Liver (tissue), 9 donors: Measurements from ENCODE around the gene ZSWIM1. TPM values are rescaled to one million over a fixed set of nuclear protein-coding genes. Genes with fewer than 3 reads are reported as not detected.
A peak's percentile ranks its signal among the peaks of the same experiment; 100 is the strongest.

Experiments used
- DNase-seq: peaks from one replicate; pipeline ENCODE4 v3.0.0-alpha.2; 2017; ENCODE audit warnings: low spot score
- H3K27ac ChIP-seq, 2 donors: one replicate each; pipeline ENCODE4 v1.7.0; 2013; ENCODE audit warnings: inconsistent platforms in 2 of 2, low read length in 2 of 2, control low read depth in 1 of 2, low read depth in 1 of 2, mild to moderate bottlenecking in 1 of 2
- H3K27me3 ChIP-seq, 4 donors: one replicate each; pipeline versions ENCODE4 v1.6.1 to v1.7.0; 2013; ENCODE audit warnings: low read length in 3 of 4, inconsistent platforms in 1 of 4, mild to moderate bottlenecking in 1 of 4, moderate library complexity in 1 of 4; ENCODE audit not compliant: control insufficient read depth in 4 of 4, insufficient read depth in 4 of 4
- H3K36me3 ChIP-seq, 4 donors: one replicate each; pipeline versions ENCODE4 v1.6.1 to v1.7.0; 2013; ENCODE audit warnings: low read length in 3 of 4, mild to moderate bottlenecking in 3 of 4, low read depth in 1 of 4, moderate library complexity in 1 of 4; ENCODE audit not compliant: control insufficient read depth in 4 of 4, insufficient read depth in 3 of 4
- H3K4me1 ChIP-seq, 4 donors: one replicate each; pipeline versions ENCODE4 v1.6.1 to v1.7.0; 2013; ENCODE audit warnings: low read length in 3 of 4, mild to moderate bottlenecking in 3 of 4, moderate library complexity in 1 of 4; ENCODE audit not compliant: control insufficient read depth in 4 of 4, insufficient read depth in 4 of 4
- H3K4me3 ChIP-seq, 3 donors: one replicate each; pipeline versions ENCODE4 v1.6.1 to v1.7.0; 2013; ENCODE audit warnings: low read length in 3 of 3, control low read depth in 1 of 3, low read depth in 1 of 3, mild to moderate bottlenecking in 1 of 3
- H3K9ac ChIP-seq, 2 donors: one replicate each; pipeline ENCODE4 v1.7.0; 2013; ENCODE audit warnings: low read length in 2 of 2, mild to moderate bottlenecking in 2 of 2, moderate library complexity in 2 of 2, control low read depth in 1 of 2, low read depth in 1 of 2
- H3K9me3 ChIP-seq, 4 donors: one replicate each; pipeline versions ENCODE4 v1.6.1 to v1.7.0; 2013; ENCODE audit warnings: low read length in 3 of 4; ENCODE audit not compliant: control insufficient read depth in 4 of 4
- EGR1 ChIP-seq, 2 donors: IDR thresholded peaks; 2 replicates each; pipeline ENCODE4 v1.6.1; 2016 to 2018; ENCODE audit warnings: antibody characterized with exemption in 2 of 2, low read depth in 2 of 2
- FOXA1 ChIP-seq: IDR thresholded peaks from 2 replicates; pipeline ENCODE4 v1.6.1; 2016; ENCODE audit warnings: antibody characterized with exemption
- HNF4A ChIP-seq, 2 donors: conservative IDR thresholded peaks; 2 replicates each; pipeline ENCODE4 v1.6.1; 2016; ENCODE audit warnings: antibody characterized with exemption in 2 of 2, mild to moderate bottlenecking in 2 of 2
- HNF4G ChIP-seq: IDR thresholded peaks from 2 replicates; pipeline ENCODE4 v1.6.1; 2016; ENCODE audit warnings: antibody characterized with exemption
- NR2F2 ChIP-seq: IDR thresholded peaks from 2 replicates; pipeline ENCODE4 v1.6.1; 2016; ENCODE audit warnings: antibody characterized with exemption
- RAD21 ChIP-seq, 2 donors: IDR thresholded peaks; 2 replicates each; pipeline ENCODE4 v1.6.1; 2016; ENCODE audit warnings: antibody characterized with exemption in 2 of 2, mild to moderate bottlenecking in 2 of 2
- RXRA ChIP-seq, 2 donors: IDR thresholded peaks; 2 replicates each; pipeline ENCODE4 v1.6.1; 2017 to 2018; ENCODE audit warnings: antibody characterized with exemption in 2 of 2, mild to moderate bottlenecking in 1 of 2
- TAF1 ChIP-seq: conservative IDR thresholded peaks from 2 replicates; pipeline ENCODE4 v1.6.1; 2016; ENCODE audit warnings: antibody characterized with exemption, mild to moderate bottlenecking
- YY1 ChIP-seq: IDR thresholded peaks from 2 replicates; pipeline ENCODE4 v1.6.1; 2016; ENCODE audit warnings: antibody characterized with exemption, mild to moderate bottlenecking
- WGBS: extraction: QIAGEN DNeasy Blood & Tissue Kit; methylation state at CpG from one replicate; pipeline ENCODE4 v1.1.7; 2013; 5-methylcytosine and 5-hydroxymethylcytosine counted together
- polyA plus RNA-seq, 2 donors: library from polyadenylated mRNA; stranded (reverse) in 1 of 2; unstranded in 1 of 2; fragments of 200-250 nt in 1 of 2; fragments of >200 nt in 1 of 2; fragmentation: Nextera tagmentation in 1 of 2; extraction: Ambion mirVana in 1 of 2; gene quantifications; one replicate each; pipeline versions ENCODE4 v1.2.1 to v1.2.3, GENCODE V29; 2013 to 2015
- total RNA-seq, 2 donors: library from RNA; depleted of rRNA; stranded (reverse); fragments of >200 nt; gene quantifications; one replicate each; pipeline ENCODE4 v1.2.3, GENCODE V29; 2014
- TF ChIP-seq, protein P1 (sequence below): fragments of 150-350 bp; IDR thresholded peaks from 2 replicates; pipeline ENCODE4 v1.5.1; 2017; ENCODE audit warnings: improper control_type of control experiment, low read depth, low read length; ENCODE audit not compliant: missing input control
- TF ChIP-seq, protein P2 (sequence below): IDR thresholded peaks from 2 replicates; pipeline ENCODE4 v1.6.1; 2016; ENCODE audit warnings: antibody characterized with exemption
- TF ChIP-seq, protein P3 (sequence below): IDR thresholded peaks from 2 replicates; pipeline ENCODE4 v1.6.1; 2016; ENCODE audit warnings: antibody characterized with exemption
- TF ChIP-seq, protein P4 (sequence below): IDR thresholded peaks from 2 replicates; pipeline ENCODE4 v1.6.1; 2016; ENCODE audit warnings: antibody characterized with exemption, mild to moderate bottlenecking
- TF ChIP-seq, protein P5 (sequence below): IDR thresholded peaks from 2 replicates; pipeline ENCODE4 v1.6.1; 2016; ENCODE audit warnings: antibody characterized with exemption
- donor health status: healthy.
- donor health status: healthy.
- donor health status: healthy.
- donor health status: healthy.
- donor health status: healthy.

ZSWIM1 gene
- total and polyA plus RNA-seq, 4 donors = 2.1 to 5.0 (median 2.3) TPM

DNA sequence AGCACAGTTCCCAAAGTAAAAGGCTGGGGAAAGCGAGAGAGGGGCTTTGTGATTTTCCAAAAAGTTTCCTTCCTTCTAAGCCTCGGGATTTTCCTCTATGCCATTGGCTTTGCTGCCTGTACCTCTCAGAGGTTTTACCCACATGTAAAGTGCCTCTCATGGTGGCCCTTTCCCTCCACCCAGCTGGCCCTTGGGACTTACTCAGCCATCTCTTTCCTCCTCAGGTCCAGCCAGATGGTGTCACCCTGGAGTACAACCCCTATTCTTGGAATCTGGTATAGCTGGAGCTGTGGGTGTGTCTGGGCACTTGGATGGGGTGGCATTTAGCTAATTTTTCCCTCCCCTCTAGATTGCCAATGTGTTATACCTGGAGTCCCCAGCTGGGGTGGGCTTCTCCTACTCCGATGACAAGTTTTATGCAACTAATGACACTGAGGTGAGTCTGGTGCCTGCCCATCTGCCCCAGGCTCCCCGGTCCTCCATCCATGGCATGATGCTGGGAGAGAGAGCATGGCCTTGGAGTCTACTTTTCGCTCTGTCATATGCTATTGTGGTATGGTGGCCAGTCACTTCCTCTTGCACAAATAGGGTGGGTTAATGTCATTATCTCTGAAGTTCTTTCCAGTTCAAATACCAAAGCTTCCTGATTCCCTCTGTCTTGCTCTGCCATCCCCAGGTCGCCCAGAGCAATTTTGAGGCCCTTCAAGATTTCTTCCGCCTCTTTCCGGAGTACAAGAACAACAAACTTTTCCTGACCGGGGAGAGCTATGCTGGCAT lies 11.2 kb downstream of the ZSWIM1 start:
- 76% methylated on average over 9 of the region's 9 CpGs for WGBS
- Histone ChIP-seq H3K27me3 (no peaks in the 10 kb centered on the region), H3K27ac (no peak overlapping the region), H3K36me3 (peaks cover 10 to 37% (median 18%) of the 10 kb centered on the region in 4 donors), H3K9ac (peak overlapping the region in 1 of 2 donors; percentile 85), H3K4me1 (peaks cover 2 to 49% (median 40%) of the 10 kb centered on the region in 4 donors), H3K9me3 (no peaks in the 10 kb centered on the region), H3K4me3 (peak overlapping the region; percentile 69 to 83 (median 77))
- no peak for DNase-seq
- TF ChIP-seq, protein P1, sequence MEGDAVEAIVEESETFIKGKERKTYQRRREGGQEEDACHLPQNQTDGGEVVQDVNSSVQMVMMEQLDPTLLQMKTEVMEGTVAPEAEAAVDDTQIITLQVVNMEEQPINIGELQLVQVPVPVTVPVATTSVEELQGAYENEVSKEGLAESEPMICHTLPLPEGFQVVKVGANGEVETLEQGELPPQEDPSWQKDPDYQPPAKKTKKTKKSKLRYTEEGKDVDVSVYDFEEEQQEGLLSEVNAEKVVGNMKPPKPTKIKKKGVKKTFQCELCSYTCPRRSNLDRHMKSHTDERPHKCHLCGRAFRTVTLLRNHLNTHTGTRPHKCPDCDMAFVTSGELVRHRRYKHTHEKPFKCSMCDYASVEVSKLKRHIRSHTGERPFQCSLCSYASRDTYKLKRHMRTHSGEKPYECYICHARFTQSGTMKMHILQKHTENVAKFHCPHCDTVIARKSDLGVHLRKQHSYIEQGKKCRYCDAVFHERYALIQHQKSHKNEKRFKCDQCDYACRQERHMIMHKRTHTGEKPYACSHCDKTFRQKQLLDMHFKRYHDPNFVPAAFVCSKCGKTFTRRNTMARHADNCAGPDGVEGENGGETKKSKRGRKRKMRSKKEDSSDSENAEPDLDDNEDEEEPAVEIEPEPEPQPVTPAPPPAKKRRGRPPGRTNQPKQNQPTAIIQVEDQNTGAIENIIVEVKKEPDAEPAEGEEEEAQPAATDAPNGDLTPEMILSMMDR = peak; percentile 7
- TF ChIP-seq, protein P2, sequence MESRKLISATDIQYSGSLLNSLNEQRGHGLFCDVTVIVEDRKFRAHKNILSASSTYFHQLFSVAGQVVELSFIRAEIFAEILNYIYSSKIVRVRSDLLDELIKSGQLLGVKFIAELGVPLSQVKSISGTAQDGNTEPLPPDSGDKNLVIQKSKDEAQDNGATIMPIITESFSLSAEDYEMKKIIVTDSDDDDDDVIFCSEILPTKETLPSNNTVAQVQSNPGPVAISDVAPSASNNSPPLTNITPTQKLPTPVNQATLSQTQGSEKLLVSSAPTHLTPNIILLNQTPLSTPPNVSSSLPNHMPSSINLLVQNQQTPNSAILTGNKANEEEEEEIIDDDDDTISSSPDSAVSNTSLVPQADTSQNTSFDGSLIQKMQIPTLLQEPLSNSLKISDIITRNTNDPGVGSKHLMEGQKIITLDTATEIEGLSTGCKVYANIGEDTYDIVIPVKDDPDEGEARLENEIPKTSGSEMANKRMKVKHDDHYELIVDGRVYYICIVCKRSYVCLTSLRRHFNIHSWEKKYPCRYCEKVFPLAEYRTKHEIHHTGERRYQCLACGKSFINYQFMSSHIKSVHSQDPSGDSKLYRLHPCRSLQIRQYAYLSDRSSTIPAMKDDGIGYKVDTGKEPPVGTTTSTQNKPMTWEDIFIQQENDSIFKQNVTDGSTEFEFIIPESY = no peak

DNA sequence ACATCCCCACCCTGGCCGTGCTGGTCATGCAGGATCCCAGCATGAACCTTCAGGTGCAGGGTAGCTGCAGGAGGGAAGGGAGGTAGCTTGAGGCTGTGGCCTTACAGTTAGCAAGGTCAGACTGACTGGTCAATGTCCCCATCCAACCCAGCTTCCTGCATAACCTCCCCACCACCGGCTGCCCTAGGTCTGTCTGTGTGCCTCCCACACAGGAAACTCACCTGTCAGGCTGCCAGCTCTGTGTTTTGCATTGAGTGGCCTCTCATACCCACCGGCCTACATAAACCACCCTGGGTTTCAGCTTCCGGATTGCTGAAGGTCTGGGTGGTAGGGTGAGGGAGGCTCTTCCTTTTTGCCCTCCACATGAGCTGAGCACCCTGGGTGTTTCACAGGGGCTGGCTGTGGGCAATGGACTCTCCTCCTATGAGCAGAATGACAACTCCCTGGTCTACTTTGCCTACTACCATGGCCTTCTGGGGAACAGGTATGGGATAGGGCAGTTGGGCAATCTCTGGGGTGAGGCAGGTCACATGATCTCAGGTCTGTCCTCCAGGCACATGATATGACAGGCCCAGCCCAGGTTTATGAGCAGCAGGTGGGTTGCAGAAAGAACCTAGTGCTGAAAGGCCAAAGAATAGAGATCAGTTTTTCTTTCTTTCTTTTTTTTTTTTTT lies 11.9 kb downstream of the ZSWIM1 start:
- Histone ChIP-seq H3K4me1 (peaks cover 2 to 48% (median 39%) of the 10 kb centered on the region in 4 donors), H3K9me3 (no peaks in the 10 kb centered on the region), H3K27ac (no peak overlapping the region), H3K36me3 (peaks cover 12 to 41% (median 19%) of the 10 kb centered on the region in 4 donors), H3K9ac (no peak overlapping the region), H3K27me3 (no peaks in the 10 kb centered on the region), H3K4me3 (no peak overlapping the region)
- DNase-seq = no peak
- TF ChIP-seq TAF1 (no peak), YY1 (no peak), EGR1 (IDR thresholded peaks at IDR 0.05; ENCODE audit: low read depth in 2 of 2) (no peak), RAD21 (IDR thresholded peaks at IDR 0.05) (no peak)
- TF ChIP-seq, protein P3, sequence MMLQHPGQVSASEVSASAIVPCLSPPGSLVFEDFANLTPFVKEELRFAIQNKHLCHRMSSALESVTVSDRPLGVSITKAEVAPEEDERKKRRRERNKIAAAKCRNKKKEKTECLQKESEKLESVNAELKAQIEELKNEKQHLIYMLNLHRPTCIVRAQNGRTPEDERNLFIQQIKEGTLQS = no peak
- WGBS = 62% methylated on average over 4 of the region's 4 CpGs

DNA sequence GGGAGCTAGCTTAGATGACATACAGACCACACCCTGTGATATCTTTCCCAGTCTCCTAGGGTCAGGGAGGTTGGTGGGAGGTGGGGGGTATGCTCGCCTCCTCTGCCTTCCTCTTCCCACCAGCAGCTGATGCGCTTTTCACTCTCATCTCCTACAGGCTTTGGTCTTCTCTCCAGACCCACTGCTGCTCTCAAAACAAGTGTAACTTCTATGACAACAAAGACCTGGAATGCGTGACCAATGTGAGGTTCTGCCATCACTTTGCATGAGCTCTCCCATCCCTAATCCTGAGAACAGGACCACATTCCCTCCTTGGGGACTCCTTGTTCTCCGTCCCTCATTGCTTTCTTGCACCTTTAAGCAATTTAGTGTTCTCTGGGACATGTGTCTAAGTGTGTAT lies 12.8 kb downstream of the ZSWIM1 start:
- 94% methylated on average over 4 of the region's 4 CpGs for WGBS
- Histone ChIP-seq H3K9ac (no peak overlapping the region), H3K9me3 (no peaks in the 10 kb centered on the region), H3K27me3 (no peaks in the 10 kb centered on the region), H3K4me1 (peaks cover 0 to 41% (median 33%) of the 10 kb centered on the region in 4 donors), H3K27ac (no peak overlapping the region), H3K4me3 (no peak overlapping the region), H3K36me3 (peaks cover 16 to 49% (median 22%) of the 10 kb centered on the region in 4 donors)
- DNase-seq = no peak
- no peak for TF ChIP-seq RAD21 (IDR thresholded peaks at IDR 0.05)
- TF ChIP-seq, protein P2 = no peak
- no peak for TF ChIP-seq NR2F2
- TF ChIP-seq, protein P4, sequence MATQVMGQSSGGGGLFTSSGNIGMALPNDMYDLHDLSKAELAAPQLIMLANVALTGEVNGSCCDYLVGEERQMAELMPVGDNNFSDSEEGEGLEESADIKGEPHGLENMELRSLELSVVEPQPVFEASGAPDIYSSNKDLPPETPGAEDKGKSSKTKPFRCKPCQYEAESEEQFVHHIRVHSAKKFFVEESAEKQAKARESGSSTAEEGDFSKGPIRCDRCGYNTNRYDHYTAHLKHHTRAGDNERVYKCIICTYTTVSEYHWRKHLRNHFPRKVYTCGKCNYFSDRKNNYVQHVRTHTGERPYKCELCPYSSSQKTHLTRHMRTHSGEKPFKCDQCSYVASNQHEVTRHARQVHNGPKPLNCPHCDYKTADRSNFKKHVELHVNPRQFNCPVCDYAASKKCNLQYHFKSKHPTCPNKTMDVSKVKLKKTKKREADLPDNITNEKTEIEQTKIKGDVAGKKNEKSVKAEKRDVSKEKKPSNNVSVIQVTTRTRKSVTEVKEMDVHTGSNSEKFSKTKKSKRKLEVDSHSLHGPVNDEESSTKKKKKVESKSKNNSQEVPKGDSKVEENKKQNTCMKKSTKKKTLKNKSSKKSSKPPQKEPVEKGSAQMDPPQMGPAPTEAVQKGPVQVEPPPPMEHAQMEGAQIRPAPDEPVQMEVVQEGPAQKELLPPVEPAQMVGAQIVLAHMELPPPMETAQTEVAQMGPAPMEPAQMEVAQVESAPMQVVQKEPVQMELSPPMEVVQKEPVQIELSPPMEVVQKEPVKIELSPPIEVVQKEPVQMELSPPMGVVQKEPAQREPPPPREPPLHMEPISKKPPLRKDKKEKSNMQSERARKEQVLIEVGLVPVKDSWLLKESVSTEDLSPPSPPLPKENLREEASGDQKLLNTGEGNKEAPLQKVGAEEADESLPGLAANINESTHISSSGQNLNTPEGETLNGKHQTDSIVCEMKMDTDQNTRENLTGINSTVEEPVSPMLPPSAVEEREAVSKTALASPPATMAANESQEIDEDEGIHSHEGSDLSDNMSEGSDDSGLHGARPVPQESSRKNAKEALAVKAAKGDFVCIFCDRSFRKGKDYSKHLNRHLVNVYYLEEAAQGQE = no peak
- TF ChIP-seq HNF4A (conservative IDR thresholded peaks at IDR 0.05) = no peak
- no peak for TF ChIP-seq FOXA1
- no peak for TF ChIP-seq TAF1
- no peak for TF ChIP-seq HNF4G
- TF ChIP-seq RXRA (IDR thresholded peaks at IDR 0.05) = no peak
- TF ChIP-seq, protein P5, sequence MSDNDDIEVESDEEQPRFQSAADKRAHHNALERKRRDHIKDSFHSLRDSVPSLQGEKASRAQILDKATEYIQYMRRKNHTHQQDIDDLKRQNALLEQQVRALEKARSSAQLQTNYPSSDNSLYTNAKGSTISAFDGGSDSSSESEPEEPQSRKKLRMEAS = no peak
- TF ChIP-seq, protein P3 = no peak
